LNCaP clone FGC (cell line): ENCODE measurements around the gene ARRDC3.
"Not testable (repeated sequence)": the region's sequence is repeated elsewhere in the genome, so short reads cannot be mapped to it uniquely, and the experiment has no call there.

Experiments used
- DNase-seq: peaks from one replicate; pipeline ENCODE4 v3.0.0-alpha.2; 2011; ENCODE audit warnings: low read depth
- H3K4me3 ChIP-seq: 2 replicates; pipeline ENCODE4 v1.5.1; 2011; ENCODE audit warnings: mild to moderate bottlenecking, low read depth, low read length, control low read depth
- CTCF ChIP-seq: IDR thresholded peaks from 2 replicates; pipeline ENCODE4 v1.5.1; 2012; ENCODE audit warnings: mild to moderate bottlenecking; ENCODE audit not compliant: control insufficient read depth, insufficient read depth; ENCODE audit errors: extremely low read depth

Gene ARRDC3

GRCh38 chr5:91343916-91344315 lies 39.2 kb downstream of the ARRDC3 start:
- TF ChIP-seq CTCF, result no peak
- H3K4me3 ChIP-seq, result no peak overlapping the region
- DNase-seq, result no peak

DNA sequence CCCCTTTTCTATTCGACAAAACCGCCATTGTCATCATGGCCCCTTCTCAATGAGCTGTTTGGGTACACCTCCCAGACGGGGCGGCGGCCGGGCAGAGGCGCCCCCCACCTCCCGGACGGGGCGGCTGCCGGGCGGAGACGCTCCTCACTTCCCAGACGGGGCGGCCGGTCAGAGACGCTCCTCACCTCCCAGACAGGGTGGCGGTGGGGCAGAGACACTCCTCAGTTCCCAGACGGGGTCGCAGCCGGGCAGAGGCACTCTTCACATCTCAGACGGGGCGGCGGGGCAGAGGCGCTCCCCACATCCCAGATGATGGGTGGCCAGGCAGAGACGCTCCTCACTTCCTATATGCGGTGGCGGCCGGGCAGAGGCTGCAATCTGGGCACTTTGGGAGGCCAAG lies 40.2 kb downstream of the ARRDC3 start:
- DNase-seq, H3K4me3 ChIP-seq: not testable (repeated sequence)

DNA sequence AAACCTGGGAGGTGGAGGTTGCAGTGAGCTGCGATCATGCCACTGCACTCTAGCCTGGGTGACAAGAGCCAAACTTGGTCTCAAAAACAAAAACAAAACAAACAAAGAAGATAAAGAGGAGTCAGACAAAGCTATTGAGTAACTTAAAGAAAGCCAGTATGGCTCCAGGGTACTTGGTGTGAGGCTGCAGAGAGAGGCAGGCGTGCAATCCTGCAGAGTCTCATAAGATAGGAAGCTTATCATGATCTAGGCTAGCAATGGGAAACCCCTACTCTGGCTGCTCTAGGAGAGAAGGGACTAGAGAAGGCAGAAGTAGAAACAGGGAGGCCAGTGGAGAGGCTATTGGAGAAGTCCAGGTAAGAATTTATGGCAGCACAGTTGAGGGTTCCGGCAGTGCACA lies 42.0 kb downstream of the ARRDC3 start:
- no peak for TF ChIP-seq CTCF
- no peak overlapping the region for H3K4me3 ChIP-seq
- no peak for DNase-seq

DNA sequence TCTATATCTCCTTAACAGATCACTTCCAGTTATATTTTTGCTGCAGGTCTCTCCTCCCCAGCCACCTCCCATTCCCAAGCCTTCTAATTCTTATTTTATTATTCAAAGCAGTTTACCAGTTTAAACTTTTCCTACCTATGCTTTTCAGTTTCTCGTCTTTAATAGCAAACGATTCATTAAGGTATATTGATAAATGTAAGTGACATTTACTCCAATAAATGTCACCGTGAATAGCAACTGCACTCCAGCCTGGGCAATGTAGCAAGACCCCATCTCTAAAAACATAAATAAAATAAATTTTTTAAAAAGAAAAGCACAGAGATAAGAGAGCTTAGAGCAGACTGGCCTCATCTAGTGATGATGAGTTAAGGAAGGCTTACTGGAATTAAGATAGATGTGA lies 42.6 kb downstream of the ARRDC3 start:
- no peak for DNase-seq
- no peak for TF ChIP-seq CTCF
- H3K4me3 ChIP-seq, result no peak overlapping the region

DNA sequence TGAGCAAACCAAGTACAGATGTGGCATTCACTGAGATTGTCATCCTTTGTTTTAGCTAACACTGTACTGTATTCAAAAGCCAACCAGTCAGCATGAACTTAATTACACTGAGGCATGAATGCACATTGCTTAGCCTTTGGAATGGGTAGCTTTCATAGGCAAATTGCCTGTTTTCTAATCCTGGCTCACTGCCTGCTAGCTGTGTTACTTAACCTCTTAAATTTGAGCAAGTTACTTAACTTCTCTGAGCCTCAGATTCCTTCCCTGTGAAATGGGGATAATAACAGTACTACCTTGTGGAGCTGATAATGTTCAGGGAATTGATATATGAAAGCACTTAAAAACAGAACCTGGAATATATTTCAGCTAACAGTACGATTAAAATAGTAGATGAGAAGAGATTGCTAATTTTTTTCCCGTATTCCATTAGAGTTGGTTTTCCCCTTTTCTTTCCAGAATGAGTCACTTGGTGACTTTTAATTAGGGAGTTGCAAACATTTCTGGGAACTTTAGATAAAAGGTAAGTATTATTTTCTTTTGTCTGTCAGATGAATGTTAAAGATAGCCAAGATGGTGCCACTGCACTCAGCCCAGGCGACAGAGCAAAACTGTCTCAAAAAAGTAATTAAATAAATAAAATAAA lies 43.9 kb downstream of the ARRDC3 start:
- no peak overlapping the region for H3K4me3 ChIP-seq
- no peak for TF ChIP-seq CTCF
- DNase-seq, result no peak

DNA sequence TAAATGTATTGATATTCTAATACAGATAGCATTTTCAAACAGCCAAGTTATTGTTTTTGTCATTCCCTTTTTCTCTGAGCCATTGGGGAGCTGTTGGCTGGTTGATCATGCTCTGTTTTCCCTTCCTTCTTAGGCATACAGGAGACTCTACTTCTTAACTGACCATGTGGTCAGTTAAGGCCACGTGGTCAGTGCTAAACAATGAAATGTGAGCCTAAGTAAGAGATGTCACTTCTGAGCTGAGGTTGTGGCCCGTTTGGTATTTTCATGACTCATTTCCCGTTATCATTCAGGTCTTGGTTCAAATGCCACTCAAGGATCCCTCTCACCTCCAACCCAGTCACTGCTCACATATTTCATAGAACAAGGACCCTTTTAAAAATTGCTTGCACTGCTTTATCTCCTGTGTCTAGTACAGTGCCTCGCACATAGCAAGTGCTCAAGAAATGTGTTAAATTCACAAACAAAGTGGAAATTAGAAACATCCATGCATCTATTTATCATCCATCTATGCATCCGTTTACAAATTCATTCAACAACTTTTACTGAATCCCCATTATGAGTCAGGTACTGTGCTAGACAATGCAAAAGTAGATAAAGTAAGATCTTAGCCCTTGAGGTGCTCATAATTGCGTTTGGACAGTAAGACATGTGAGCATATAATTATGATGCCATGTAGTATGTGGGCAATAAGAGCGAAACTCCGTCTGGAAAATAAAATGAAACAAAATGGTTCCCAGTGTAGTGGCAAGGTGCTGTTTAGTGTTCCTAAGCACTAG lies 50.7 kb downstream of the ARRDC3 start:
- no peak overlapping the region for H3K4me3 ChIP-seq
- TF ChIP-seq CTCF, result no peak
- DNase-seq, result no peak

DNA sequence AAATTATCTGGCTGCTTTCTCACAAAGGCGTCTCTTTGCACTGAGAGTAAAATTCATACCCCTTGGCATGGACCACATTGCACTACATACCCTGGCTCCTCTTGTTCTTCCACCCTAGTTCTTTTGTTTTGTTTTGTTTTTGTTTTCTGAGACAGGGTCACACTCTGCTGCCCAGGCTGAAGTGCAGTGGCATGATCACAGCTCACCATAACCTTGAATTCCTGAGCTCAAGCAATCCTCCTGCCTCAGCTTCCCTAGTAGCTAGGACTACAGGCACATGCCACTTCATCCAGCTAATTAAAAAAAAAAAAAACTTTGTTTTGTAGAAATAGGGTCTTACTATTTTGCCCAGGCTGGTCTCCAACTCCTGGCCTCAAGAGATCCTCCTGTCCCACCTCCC lies 51.4 kb downstream of the ARRDC3 start:
- no peak for TF ChIP-seq CTCF

More for the DNA sequence above, 51.4 kb downstream of the ARRDC3 start:
- no peak overlapping the region for H3K4me3 ChIP-seq
- no peak for DNase-seq
